Thoracic aorta (tissue), 2 donors: ENCODE data around the gene KLHL3. TPM values are rescaled to one million over a fixed set of nuclear protein-coding genes. Genes with fewer than 3 reads are reported as not detected.
"Not testable (repeated sequence)": the region's sequence is repeated elsewhere in the genome, so short reads cannot be mapped to it uniquely, and the experiment has no call there.

Experiments
- ATAC-seq: fragments of 150-250 bp; one replicate; pipeline ENCODE4 v1.8.0; 2017; ENCODE audit warnings: low read depth; ENCODE audit not compliant: insufficient number of reproducible peaks, low FRiP score
- DNase-seq: peaks from one replicate; pipeline ENCODE4 v3.0.0-alpha.2; 2020; ENCODE audit warnings: low spot score
- H3K27ac ChIP-seq, 2 donors: fragments of 200-600 bp; sonication (generic); 1 replicate in 1 of 2; 2 replicates in 1 of 2; pipeline ENCODE4 v1.5.1; 2016; ENCODE audit warnings: mild to moderate bottlenecking in 2 of 2, moderate library complexity in 2 of 2
- H3K27me3 ChIP-seq: fragments of 200-600 bp; sonication (generic); replicated peaks from 2 replicates; pipeline ENCODE4 v1.6.0; 2016; ENCODE audit warnings: mild to moderate bottlenecking; ENCODE audit not compliant: insufficient read depth
- H3K36me3 ChIP-seq: fragments of 200-600 bp; sonication (generic); one replicate; pipeline ENCODE4 v1.5.1; 2016
- H3K4me1 ChIP-seq, 2 donors: fragments of 200-600 bp; sonication (generic); 1 replicate in 1 of 2; 2 replicates in 1 of 2; pipeline versions ENCODE4 v1.5.1 to v1.6.0; 2016; ENCODE audit warnings: low read depth in 2 of 2, mild to moderate bottlenecking in 1 of 2; ENCODE audit not compliant: control insufficient read depth in 1 of 2
- H3K4me3 ChIP-seq: fragments of 200-600 bp; sonication (generic); 2 replicates; pipeline ENCODE4 v1.5.1; 2016; ENCODE audit warnings: mild to moderate bottlenecking
- H3K9me3 ChIP-seq: fragments of 200-600 bp; sonication (generic); 2 replicates; pipeline ENCODE4 v1.5.1; 2016
- total RNA-seq, 2 donors: library from RNA; depleted of rRNA; stranded (reverse); fragments of >200 nt; gene quantifications; one replicate each; pipeline versions ENCODE4 v1.1.0 to v1.2.3, GENCODE V29; 2016
- TF ChIP-seq, protein P1 (sequence below): fragments of 200-600 bp; sonication (generic); IDR thresholded peaks from one replicate; pipeline ENCODE4 v1.5.1; 2019; ENCODE audit warnings: antibody characterized with exemption

Gene KLHL3, protein sequence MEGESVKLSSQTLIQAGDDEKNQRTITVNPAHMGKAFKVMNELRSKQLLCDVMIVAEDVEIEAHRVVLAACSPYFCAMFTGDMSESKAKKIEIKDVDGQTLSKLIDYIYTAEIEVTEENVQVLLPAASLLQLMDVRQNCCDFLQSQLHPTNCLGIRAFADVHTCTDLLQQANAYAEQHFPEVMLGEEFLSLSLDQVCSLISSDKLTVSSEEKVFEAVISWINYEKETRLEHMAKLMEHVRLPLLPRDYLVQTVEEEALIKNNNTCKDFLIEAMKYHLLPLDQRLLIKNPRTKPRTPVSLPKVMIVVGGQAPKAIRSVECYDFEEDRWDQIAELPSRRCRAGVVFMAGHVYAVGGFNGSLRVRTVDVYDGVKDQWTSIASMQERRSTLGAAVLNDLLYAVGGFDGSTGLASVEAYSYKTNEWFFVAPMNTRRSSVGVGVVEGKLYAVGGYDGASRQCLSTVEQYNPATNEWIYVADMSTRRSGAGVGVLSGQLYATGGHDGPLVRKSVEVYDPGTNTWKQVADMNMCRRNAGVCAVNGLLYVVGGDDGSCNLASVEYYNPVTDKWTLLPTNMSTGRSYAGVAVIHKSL
- 10 to 100 TPM in 1 of 2 donors, 1 to 10 TPM in 1; 9.1 to 12.8 TPM for total RNA-seq

DNA sequence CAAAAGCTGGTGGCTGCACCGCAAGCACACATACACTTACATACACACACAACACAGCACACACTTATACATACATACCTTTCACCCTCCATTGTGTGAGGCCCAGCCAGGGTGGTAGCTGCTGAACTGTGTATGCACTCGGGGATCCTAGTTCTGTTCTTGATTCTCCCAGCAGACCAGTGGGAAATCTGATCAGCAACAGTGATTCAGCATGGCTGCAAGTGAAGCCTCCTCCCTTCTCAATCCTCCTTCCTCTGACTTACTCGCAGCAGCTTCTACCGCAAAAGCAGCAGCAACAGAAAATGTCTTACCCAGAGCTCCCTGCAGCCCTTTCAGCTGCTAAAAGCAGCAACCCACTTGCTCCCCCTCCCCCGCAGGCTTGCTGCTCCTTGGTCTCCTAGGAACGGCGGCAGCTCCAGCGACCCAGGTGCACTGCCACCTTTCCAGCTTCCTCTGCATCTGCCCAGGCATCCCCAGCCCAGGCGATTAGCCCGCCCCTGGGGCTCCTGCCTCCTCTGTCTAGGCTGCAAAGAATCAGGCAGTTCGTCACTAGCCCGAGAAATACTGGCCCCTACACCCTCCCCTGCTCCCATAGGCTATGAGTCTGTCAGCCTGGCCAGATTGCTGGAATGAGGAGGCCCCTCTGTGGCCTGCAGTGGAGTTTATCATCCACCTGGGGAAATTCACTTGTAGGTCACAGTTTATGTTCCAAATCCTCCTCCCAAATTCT, at the start of gene KLHL3:
KLHL3 (minus strand) TSS at position 535 of the 730 bp plus-strand sequence; CDS start at position 92, 443 bp downstream.
- Histone ChIP-seq H3K36me3 (no peaks in the 10 kb centered on the region), H3K4me1 (peaks cover 4 to 27% of the 10 kb centered on the region in 2 donors), H3K27ac (peak within 1 kb of the TSS; percentile 35 to 62), H3K9me3 (no peaks in the 10 kb centered on the region), H3K27me3 (no peaks in the 10 kb centered on the region), H3K4me3 (peak within 1 kb of the TSS; percentile 76)
- TF ChIP-seq, protein P1, sequence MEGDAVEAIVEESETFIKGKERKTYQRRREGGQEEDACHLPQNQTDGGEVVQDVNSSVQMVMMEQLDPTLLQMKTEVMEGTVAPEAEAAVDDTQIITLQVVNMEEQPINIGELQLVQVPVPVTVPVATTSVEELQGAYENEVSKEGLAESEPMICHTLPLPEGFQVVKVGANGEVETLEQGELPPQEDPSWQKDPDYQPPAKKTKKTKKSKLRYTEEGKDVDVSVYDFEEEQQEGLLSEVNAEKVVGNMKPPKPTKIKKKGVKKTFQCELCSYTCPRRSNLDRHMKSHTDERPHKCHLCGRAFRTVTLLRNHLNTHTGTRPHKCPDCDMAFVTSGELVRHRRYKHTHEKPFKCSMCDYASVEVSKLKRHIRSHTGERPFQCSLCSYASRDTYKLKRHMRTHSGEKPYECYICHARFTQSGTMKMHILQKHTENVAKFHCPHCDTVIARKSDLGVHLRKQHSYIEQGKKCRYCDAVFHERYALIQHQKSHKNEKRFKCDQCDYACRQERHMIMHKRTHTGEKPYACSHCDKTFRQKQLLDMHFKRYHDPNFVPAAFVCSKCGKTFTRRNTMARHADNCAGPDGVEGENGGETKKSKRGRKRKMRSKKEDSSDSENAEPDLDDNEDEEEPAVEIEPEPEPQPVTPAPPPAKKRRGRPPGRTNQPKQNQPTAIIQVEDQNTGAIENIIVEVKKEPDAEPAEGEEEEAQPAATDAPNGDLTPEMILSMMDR, result no peak
- peak; percentile 32 for ATAC-seq
- no peak for DNase-seq

DNA sequence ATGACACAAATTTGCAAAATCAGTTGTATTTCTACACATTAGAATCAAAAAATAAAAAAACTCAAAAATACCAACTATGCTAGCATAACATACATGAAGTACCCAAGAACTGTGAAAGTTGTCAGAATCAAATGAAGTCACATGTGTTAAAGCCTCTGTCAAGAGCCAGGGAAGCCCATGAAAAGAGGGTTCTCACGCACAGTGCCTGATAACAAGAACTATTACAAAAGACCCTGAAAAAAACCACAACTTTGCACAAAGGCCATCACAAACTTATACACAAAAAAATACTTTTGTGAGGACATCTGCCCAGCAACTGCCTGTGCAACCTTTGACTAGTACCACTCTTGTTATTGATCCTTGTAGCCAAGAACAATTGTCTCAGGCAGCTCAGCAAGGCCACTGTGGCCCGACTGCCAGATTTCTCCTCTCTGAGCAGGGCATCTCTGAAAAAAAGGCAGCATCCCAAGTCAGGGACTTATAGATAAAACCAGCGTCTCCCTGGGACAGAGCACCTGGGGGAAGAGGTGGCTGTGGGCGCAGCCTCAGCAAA, 47.2 kb upstream of the KLHL3 start:
- Histone ChIP-seq H3K4me3 (no peak overlapping the region), H3K9me3 (no peaks in the 10 kb centered on the region), H3K4me1 (no peaks in the 10 kb centered on the region), H3K27ac (no peak overlapping the region), H3K36me3 (no peaks in the 10 kb centered on the region), H3K27me3 (no peaks in the 10 kb centered on the region)
- TF ChIP-seq, protein P1, result no peak
- ATAC-seq, result no peak
- DNase-seq, result no peak

DNA sequence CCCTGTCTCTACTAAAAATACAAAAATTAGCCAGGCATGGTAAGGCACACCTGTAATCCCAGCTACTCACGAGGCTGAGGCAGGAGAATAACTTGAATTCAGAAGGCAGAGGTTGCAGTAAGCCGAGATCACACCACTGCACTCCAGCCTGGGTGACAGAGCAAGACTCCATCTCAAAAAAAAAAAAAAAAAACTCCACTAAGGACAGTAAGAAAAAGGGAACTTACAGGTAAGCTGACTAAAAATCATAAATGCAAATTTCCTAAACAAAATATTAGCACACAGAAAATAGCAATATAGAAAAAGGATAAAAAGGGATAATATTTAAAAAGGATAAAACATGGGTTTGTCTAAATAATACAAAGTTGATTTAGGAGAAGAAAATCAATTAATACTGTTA, 46.2 kb upstream of the KLHL3 start:
- Histone ChIP-seq H3K27me3 (no peaks in the 10 kb centered on the region), H3K4me1 (no peaks in the 10 kb centered on the region), H3K27ac (no peak overlapping the region), H3K9me3 (no peaks in the 10 kb centered on the region), H3K4me3 (no peak overlapping the region), H3K36me3 (no peaks in the 10 kb centered on the region)
- DNase-seq, result no peak
- no peak for ATAC-seq
- TF ChIP-seq, protein P1, result no peak

DNA sequence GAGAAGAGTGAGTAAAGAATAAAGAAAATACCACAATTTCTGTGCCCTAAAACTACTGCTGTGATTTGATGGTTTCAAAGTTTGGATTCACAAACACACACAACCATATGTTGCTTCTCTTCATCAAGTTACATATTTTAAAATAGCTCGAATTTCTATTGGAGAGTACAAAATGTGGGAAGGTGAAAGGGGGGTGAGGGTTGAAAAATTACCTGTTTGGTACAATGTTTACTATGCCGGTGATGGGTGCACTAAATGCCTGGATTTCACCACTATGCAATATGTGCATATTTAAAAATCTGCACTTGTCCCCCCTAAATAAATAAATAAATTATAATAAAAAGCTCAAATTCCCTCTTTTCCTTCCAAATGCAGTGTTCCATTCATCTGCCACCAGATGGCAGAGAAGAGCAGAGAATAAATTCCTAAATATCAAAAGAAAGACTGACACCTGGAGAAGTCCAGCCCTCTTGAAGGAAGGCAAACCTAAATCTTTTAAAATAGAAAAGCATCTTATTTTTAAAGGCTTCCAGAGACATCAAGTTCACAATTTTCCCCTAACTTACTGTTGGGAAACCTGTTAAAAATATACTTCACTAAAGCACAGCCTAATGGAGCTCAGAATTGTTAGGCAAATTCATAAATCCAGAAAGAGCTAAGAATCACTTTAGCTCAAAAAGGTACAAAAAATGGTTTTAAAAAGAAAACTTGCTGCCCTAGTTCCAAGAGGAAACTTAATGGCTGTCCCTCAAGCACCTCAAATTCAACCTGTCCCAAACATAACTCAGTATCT, 43.1 kb upstream of the KLHL3 start:
- H3K27ac ChIP-seq, result no peak overlapping the region

DNA sequence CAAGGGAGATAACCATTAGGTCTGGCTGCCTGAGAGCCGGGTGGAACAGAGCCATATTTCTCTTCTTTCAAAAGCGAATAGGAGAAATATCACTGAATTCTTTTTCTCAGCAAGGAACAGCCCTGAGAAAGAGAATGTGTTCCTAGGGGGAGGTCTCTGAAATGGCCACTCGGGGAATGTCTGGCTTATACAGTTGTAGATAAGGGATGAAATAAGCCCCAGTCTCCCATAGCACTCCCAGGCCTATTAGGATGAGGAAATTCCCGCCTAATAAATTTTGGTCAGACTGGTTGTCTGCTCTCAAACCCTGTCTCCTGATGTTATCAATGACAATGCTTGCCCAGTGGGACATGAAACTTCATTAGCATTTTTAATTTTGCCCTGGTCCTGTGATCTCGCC, 32.0 kb upstream of the KLHL3 start:
- not testable (repeated sequence) for H3K4me1 ChIP-seq, DNase-seq, H3K27me3 ChIP-seq, H3K4me3 ChIP-seq, ATAC-seq, H3K27ac ChIP-seq, H3K36me3 ChIP-seq, H3K9me3 ChIP-seq

More for the DNA sequence above, 43.1 kb upstream of the KLHL3 start:
- no peaks in the 10 kb centered on the region for H3K9me3 ChIP-seq
- H3K4me3 ChIP-seq, result no peak overlapping the region
- DNase-seq (no peak), ATAC-seq (no peak)
- H3K27me3 ChIP-seq, result no peaks in the 10 kb centered on the region
- no peaks in the 10 kb centered on the region for H3K36me3 ChIP-seq
- TF ChIP-seq, protein P1, result peak; percentile 82
- H3K4me1 ChIP-seq, result no peaks in the 10 kb centered on the region
